Naive thymus-derived CD4-positive, alpha-beta T cell (primary cell): ENCODE results near the gene LMO2. TPM values are rescaled to one million over a fixed set of nuclear protein-coding genes. Genes with fewer than 3 reads are reported as not detected.

Experiments used
- ATAC-seq: fragments of 150-1000 bp; cut with Tn5 transposase; 2 replicates; pipeline ENCODE4 v1.10.0; 2021; ENCODE audit warnings: mild to moderate bottlenecking, moderate library complexity
- CTCF ChIA-PET: fragments of 350-600 bp; sonication (Branson Sonifier 250); formaldehyde crosslinking; loops from one replicate; lab custom pipeline; 2021; ENCODE audit warnings: antibody characterized with exemption; lab: Charles Lee
- POLR2A ChIA-PET: fragments of 350-600 bp; sonication (Branson Sonifier 250); formaldehyde crosslinking; loops from one replicate; lab custom pipeline; 2021; ENCODE audit warnings: antibody characterized with exemption, inconsistent platforms; lab: Charles Lee
- DNase-seq, 9 donors: peaks; one replicate each; pipeline versions ENCODE4 v3.0.0 to v3.0.0-alpha.2; 2020 to 2022; ENCODE audit warnings: mixed read lengths in 1 of 9
- H3K27ac ChIP-seq: one replicate; pipeline ENCODE4 v1.7.0; 2013; ENCODE audit warnings: mild to moderate bottlenecking, low read depth, low read length, moderate library complexity
- H3K27me3 ChIP-seq, 2 donors: one replicate each; pipeline ENCODE4 v1.7.0; 2013; ENCODE audit warnings: low read length in 2 of 2, mild to moderate bottlenecking in 2 of 2, moderate library complexity in 2 of 2; ENCODE audit not compliant: control insufficient read depth in 2 of 2, insufficient read depth in 2 of 2
- H3K36me3 ChIP-seq, 3 experiments: 1 replicate in 2 of 3; 2 replicates in 1 of 3; pipeline ENCODE4 v1.7.0; 2013; ENCODE audit warnings: low read length in 3 of 3, mild to moderate bottlenecking in 3 of 3, moderate library complexity in 1 of 3; ENCODE audit not compliant: insufficient read depth in 3 of 3, control insufficient read depth in 2 of 3
- H3K4me1 ChIP-seq, 2 donors: one replicate each; pipeline ENCODE4 v1.7.0; 2013; ENCODE audit warnings: low read length in 2 of 2, mild to moderate bottlenecking in 2 of 2, moderate library complexity in 1 of 2; ENCODE audit not compliant: control insufficient read depth in 2 of 2, insufficient read depth in 2 of 2
- H3K4me3 ChIP-seq: 2 replicates; pipeline ENCODE4 v1.7.0; 2013; ENCODE audit warnings: mild to moderate bottlenecking, low read length
- H3K9me3 ChIP-seq, 3 experiments: 1 replicate in 2 of 3; 2 replicates in 1 of 3; pipeline ENCODE4 v1.7.0; 2013; ENCODE audit warnings: low read length in 3 of 3; ENCODE audit not compliant: control insufficient read depth in 2 of 3
- H3K27ac Mint-ChIP-seq, 9 donors: one replicate each; pipeline ENCODE4 v1.8.0; 2020 to 2022; ENCODE audit warnings: mixed read lengths in 9 of 9, mild to moderate bottlenecking in 8 of 9, moderate library complexity in 5 of 9, inconsistent platforms in 2 of 9
- H3K27me3 Mint-ChIP-seq, 5 donors: one replicate each; pipeline ENCODE4 v1.8.0; 2021 to 2022; ENCODE audit warnings: mixed read lengths in 5 of 5, mild to moderate bottlenecking in 1 of 5
- H3K36me3 Mint-ChIP-seq, 5 donors: one replicate each; pipeline ENCODE4 v1.8.0; 2020 to 2022; ENCODE audit warnings: mixed read lengths in 5 of 5, mild to moderate bottlenecking in 3 of 5, inconsistent platforms in 1 of 5
- H3K4me1 Mint-ChIP-seq, 7 donors: one replicate each; pipeline ENCODE4 v1.8.0; 2020 to 2022; ENCODE audit warnings: mixed read lengths in 7 of 7, mild to moderate bottlenecking in 3 of 7, inconsistent platforms in 1 of 7
- H3K4me3 Mint-ChIP-seq, 10 donors: one replicate each; pipeline ENCODE4 v1.8.0; 2020 to 2022; ENCODE audit warnings: mild to moderate bottlenecking in 10 of 10, mixed read lengths in 10 of 10, moderate library complexity in 6 of 10, inconsistent platforms in 2 of 10
- H3K9me3 Mint-ChIP-seq, 11 donors: one replicate each; pipeline ENCODE4 v1.8.0; 2020 to 2022; ENCODE audit warnings: mixed read lengths in 11 of 11, mild to moderate bottlenecking in 4 of 11, inconsistent platforms in 1 of 11, moderate library complexity in 1 of 11
- intact Hi-C, 2 donors: fragments of 100-400 bp; cut with micrococcal nuclease; formaldehyde crosslinking; loops; one replicate each; pipeline ENCODE4 v1.15.1; 2023
- polyA plus RNA-seq, 2 donors: library from polyadenylated mRNA; unstranded; fragments of 300-500 nt; fragmentation: Illumina TruSeq; gene quantifications; one replicate each; pipeline ENCODE4 v1.2.3, GENCODE V29; 2021
- total RNA-seq, 6 experiments: library from RNA in 5 of 6; stranded (reverse) in 5 of 6; gene quantifications; 1 replicate in 5 of 6; 2 replicates in 1 of 6; pipeline ENCODE4 v1.2.3 and lab custom pipeline; 2021 to 2026

Gene LMO2
- total and polyA plus RNA-seq, 7 experiments from 2014 or later, result 0.26 to 40.4 (median 0.95) TPM; not detected in 2

DNA sequence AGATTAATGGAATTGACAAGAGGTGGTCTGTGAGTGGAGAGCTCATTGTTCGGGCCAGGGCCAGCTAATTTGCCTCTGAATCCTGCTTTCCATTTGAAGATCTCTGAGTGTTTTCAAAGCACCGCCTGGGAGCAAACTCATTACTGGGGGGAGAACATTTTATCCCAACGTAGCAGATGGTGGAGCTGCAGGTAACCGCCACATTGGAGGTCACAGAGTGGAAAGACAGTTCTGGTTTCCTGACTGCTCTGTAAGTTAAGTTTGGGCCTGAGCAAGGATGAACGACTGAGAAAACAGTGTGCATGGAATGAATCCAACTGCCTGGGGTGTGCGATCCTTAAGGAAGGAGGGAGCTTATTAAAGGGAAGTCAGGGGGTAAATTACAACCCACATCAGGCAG lies 30.5 kb downstream of the LMO2 start:
- Histone ChIP-seq H3K9me3 (no peaks in the 10 kb centered on the region), H3K4me3 (no peak overlapping the region), H3K27ac (no peak overlapping the region), H3K27me3 (no peaks in the 10 kb centered on the region), H3K4me1 (no peaks in the 10 kb centered on the region), H3K36me3 (no peaks in the 10 kb centered on the region)
- ATAC-seq (no peak), DNase-seq (no peak)
- H3K4me1 Mint-ChIP-seq, result peaks cover 0 to 2% (median 0%) of the 10 kb centered on the region in 7 donors
- no peak overlapping the region for H3K4me3 Mint-ChIP-seq
- POLR2A ChIA-PET, result interaction anchor here (0.6 kb wide), 1 partner anchor 310 kb away, joined by 3 read pairs; no protein-coding TSS in a partner anchor
- no peaks in the 10 kb centered on the region for H3K9me3 Mint-ChIP-seq
- H3K36me3 Mint-ChIP-seq, result no peaks in the 10 kb centered on the region
- no peak overlapping the region for H3K27ac Mint-ChIP-seq
- peaks cover 26 to 70% (median 41%) of the 10 kb centered on the region in 5 donors for H3K27me3 Mint-ChIP-seq
- intact Hi-C loops, result loop anchor here in 1 of 2 donors (10.0 kb wide), 1 partner anchor 193 kb away; the partner anchor contains the start of gene CAPRIN1
- CTCF ChIA-PET, result interaction anchor here (0.7 to 0.9 kb wide), 2 partner anchors 51 to 127 kb away, joined by 3 read pairs; no protein-coding TSS in a partner anchor

GRCh38 chr11:33860926-33861325 lies 30.9 kb downstream of the LMO2 start:
- H3K27me3 ChIP-seq, result no peaks in the 10 kb centered on the region

DNA sequence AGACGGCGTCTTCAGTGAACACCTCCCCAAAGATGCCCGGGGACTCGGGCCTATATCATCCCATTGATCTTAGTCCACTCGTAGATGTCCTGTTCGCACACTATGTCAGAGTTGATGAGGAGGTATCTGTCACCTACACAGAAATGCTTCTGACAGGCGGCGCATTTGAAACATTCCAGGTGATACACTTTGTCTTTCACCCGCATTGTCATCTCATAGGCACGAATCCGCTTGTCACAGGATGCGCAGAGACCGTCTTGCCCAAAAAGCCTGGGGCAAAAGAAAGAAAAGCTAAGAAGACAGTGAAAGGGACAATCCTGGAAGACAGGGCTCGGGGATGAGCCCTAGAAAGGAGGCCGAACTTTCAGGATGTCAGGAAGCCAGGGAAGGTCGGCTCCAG lies 32.6 kb downstream of the LMO2 start:
- H3K27me3 ChIP-seq, result no peaks in the 10 kb centered on the region
- Mint-ChIP-seq H3K27ac (no peak overlapping the region), H3K9me3 (no peaks in the 10 kb centered on the region), H3K4me1 (peaks cover 0 to 2% (median 0%) of the 10 kb centered on the region in 7 donors), H3K4me3 (no peak overlapping the region), H3K27me3 (peaks cover 25 to 74% (median 44%) of the 10 kb centered on the region in 5 donors), H3K36me3 (no peaks in the 10 kb centered on the region)
- ATAC-seq (no peak), DNase-seq (no peak)
- H3K4me1 ChIP-seq, result no peaks in the 10 kb centered on the region
- POLR2A ChIA-PET, result no interaction called here
- H3K9me3 ChIP-seq, result no peaks in the 10 kb centered on the region
- intact Hi-C loops, result no loop called here
- CTCF ChIA-PET, result no interaction called here
- H3K27ac ChIP-seq, result no peak overlapping the region
- H3K4me3 ChIP-seq, result no peak overlapping the region
- no peaks in the 10 kb centered on the region for H3K36me3 ChIP-seq

More at GRCh38 chr11:33860926-33861325, 30.9 kb downstream of the LMO2 start:
- Mint-ChIP-seq H3K4me3 (no peak overlapping the region), H3K9me3 (no peaks in the 10 kb centered on the region), H3K27me3 (peaks cover 23 to 70% (median 41%) of the 10 kb centered on the region in 5 donors), H3K36me3 (no peaks in the 10 kb centered on the region), H3K4me1 (peaks cover 0 to 2% (median 0%) of the 10 kb centered on the region in 7 donors), H3K27ac (no peak overlapping the region)
- DNase-seq (no peak), ATAC-seq (no peak)
- no peaks in the 10 kb centered on the region for H3K36me3 ChIP-seq
- no peak overlapping the region for H3K27ac ChIP-seq
- POLR2A ChIA-PET, result no interaction called here
- H3K9me3 ChIP-seq, result no peaks in the 10 kb centered on the region
- no peaks in the 10 kb centered on the region for H3K4me1 ChIP-seq
- H3K4me3 ChIP-seq, result no peak overlapping the region
- intact Hi-C loops, result loop anchor here in 1 of 2 donors (10.0 kb wide), 1 partner anchor 194 kb away; the partner anchor contains the start of gene CAPRIN1
- CTCF ChIA-PET, result interaction anchor here (0.6 to 0.9 kb wide), 3 partner anchors 50 to 607 kb away, joined by 3 read pairs; no protein-coding TSS in a partner anchor

- H3K4me3 Mint-ChIP-seq, result no peak overlapping the region
- no peaks in the 10 kb centered on the region for H3K9me3 Mint-ChIP-seq
- DNase-seq, result peak; percentile 41 to 75 (median 63)
Observed at GRCh38 chr11:33857933-33858371, 33.9 kb downstream of the LMO2 start.

GRCh38 chr11:33855500-33855899 lies 36.4 kb downstream of the LMO2 start:
- H3K27me3 Mint-ChIP-seq, result peaks cover 25 to 72% (median 46%) of the 10 kb centered on the region in 5 donors
- intact Hi-C loops, result no loop called here

More at GRCh38 chr11:33857933-33858371, 33.9 kb downstream of the LMO2 start:
- Histone ChIP-seq H3K36me3 (no peaks in the 10 kb centered on the region), H3K4me3 (no peak overlapping the region), H3K27me3 (no peaks in the 10 kb centered on the region), H3K4me1 (no peaks in the 10 kb centered on the region), H3K27ac (no peak overlapping the region), H3K9me3 (no peaks in the 10 kb centered on the region)
- no peak overlapping the region for H3K27ac Mint-ChIP-seq
- H3K27me3 Mint-ChIP-seq, result peaks cover 25 to 74% (median 50%) of the 10 kb centered on the region in 5 donors
- peaks cover 0 to 2% (median 0%) of the 10 kb centered on the region in 7 donors for H3K4me1 Mint-ChIP-seq
- H3K36me3 Mint-ChIP-seq, result no peaks in the 10 kb centered on the region
- ChIA-PET CTCF (interaction anchor here (0.6 to 1.7 kb wide), 7 partner anchors 8 to 499 kb away, joined by 3 to 8 read pairs (median 4); partner anchors contain the start of gene ABTB2), POLR2A (interaction anchor here (0.6 kb wide), 1 partner anchor 56 kb away, joined by 3 read pairs; no protein-coding TSS in a partner anchor)
- ATAC-seq, result peak; percentile 96
- intact Hi-C loops, result loop anchor here (1.0 kb wide), 4 partner anchors 113 to 610 kb away; no protein-coding TSS in a partner anchor

GRCh38 chr11:33848717-33849390 lies 43.0 kb downstream of the LMO2 start:
- ChIA-PET POLR2A (no interaction called here), CTCF (no interaction called here)
- no peak for ATAC-seq
- no peaks in the 10 kb centered on the region for H3K27me3 ChIP-seq
- H3K27ac Mint-ChIP-seq, result no peak overlapping the region
- no peak for DNase-seq
- H3K36me3 ChIP-seq, result no peaks in the 10 kb centered on the region
- no peaks in the 10 kb centered on the region for H3K4me1 ChIP-seq
- no peaks in the 10 kb centered on the region for H3K9me3 ChIP-seq
- H3K4me3 Mint-ChIP-seq, result no peak overlapping the region
- intact Hi-C loops, result no loop called here
- no peak overlapping the region for H3K27ac ChIP-seq
- H3K27me3 Mint-ChIP-seq, result peaks cover 10 to 49% (median 19%) of the 10 kb centered on the region in 5 donors
- H3K9me3 Mint-ChIP-seq, result peaks cover 0 to 4% (median 0%) of the 10 kb centered on the region in 11 donors
- H3K4me3 ChIP-seq, result no peak overlapping the region
- no peaks in the 10 kb centered on the region for H3K36me3 Mint-ChIP-seq
- H3K4me1 Mint-ChIP-seq, result no peaks in the 10 kb centered on the region

More at GRCh38 chr11:33855500-33855899, 36.4 kb downstream of the LMO2 start:
- Histone ChIP-seq H3K36me3 (no peaks in the 10 kb centered on the region), H3K9me3 (no peaks in the 10 kb centered on the region), H3K27me3 (no peaks in the 10 kb centered on the region), H3K4me3 (no peak overlapping the region), H3K27ac (no peak overlapping the region), H3K4me1 (no peaks in the 10 kb centered on the region)
- Mint-ChIP-seq H3K4me1 (peaks cover 0 to 2% (median 0%) of the 10 kb centered on the region in 7 donors), H3K4me3 (no peak overlapping the region), H3K36me3 (no peaks in the 10 kb centered on the region), H3K27ac (no peak overlapping the region), H3K9me3 (no peaks in the 10 kb centered on the region)
- DNase-seq (no peak), ATAC-seq (no peak)
- CTCF ChIA-PET, result no interaction called here
- POLR2A ChIA-PET, result no interaction called here
